Measurements from ENCODE around the gene S100A4.
"Not testable (repeated sequence)": the region's sequence is repeated elsewhere in the genome, so short reads cannot be mapped to it uniquely, and the experiment has no call there.

Gene S100A4

DNA sequence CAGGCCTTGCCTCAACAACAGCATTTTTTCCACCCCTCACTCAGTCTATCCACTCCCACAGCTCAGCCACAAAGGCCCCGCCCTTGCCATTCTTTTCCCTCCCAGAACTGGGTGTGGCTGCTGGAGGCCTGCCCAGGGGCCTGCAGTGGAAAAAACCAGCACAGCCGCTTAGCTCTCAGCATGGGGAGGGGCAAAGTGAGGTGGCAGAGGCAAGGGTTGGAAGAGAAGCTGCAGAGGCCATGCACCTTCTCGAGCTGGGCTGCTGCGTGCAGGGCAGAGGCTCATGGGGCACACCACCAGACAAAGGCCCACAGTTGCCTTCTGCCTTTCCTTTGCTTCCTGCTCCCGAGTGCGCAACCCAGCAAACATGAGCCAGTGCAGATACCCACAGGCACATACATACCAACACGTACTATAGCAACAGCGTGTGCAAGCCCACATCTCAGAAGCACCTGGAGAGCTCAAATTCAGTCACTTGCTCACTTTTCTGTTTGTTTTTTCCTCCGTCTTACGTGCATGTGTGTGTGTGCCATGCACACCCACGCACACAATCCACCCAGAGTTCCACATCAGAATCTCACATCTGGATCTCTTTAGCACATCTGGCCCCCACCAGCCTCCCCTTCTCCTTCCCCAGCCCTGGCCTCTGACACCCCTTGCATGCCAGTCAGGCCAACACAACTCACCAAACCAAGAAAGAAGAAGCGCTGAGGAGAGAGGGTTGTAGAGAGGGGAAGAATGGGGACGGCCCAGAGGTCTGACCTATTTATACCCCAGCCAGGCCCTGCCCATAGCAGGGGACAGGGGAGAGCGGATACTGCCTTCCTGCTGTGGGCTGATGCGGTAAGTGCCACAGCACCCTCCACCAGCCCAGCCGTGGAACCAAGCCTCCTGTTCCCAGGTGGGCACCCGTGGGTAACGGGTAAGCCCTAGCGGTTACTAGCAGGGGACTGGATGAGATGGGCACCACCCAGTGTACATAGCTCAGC is at the start of gene S100A4:
Gene S100A4 (minus strand): TSS at position 740 of the 989 bp plus-strand sequence. CDS start 1,012 bp downstream, outside the sequence.
- peak; percentile 92 for DNase-seq (ENCODE audit: low spot score)

DNA sequence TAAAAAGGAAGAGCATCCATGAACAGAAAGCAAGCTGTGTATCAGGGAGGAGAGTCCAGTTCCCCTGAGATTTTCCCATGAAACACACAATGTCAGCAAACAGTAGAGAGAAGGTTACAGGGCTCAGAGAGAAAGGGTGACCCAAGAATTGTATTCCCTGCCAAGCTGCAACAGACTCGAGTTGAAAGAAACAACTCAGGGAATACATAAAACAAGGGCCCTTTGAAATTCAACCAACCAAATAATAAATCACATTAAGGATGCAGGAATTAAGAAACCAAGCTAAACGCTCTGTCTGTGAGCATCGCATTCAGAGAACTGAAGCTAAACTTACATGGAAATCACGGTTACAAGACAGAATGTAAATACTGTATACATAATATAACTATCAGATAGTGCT is 47.1 kb upstream of the S100A4 start:
- DNase-seq (ENCODE audit: low spot score), result no peak

DNA sequence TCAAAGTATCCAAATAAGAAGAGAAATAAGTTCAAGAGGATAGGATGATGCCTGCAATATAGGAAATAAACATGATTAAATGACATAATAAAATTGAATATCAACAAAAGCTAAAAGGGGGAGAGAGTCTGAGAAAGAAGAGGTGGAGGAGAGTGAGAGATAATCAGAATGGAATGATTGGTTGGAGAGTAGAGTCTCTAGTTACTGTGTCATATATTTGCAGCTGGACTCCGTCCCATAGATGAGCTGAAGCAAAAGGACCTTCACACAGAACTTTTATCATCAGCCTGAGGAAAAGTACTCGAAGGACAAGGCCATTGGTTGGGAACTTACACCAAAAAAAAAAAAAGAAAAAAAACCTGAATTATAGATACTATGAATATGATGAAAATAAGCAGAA is 42.9 kb upstream of the S100A4 start:
- no peak for DNase-seq (ENCODE audit: low spot score)

DNA sequence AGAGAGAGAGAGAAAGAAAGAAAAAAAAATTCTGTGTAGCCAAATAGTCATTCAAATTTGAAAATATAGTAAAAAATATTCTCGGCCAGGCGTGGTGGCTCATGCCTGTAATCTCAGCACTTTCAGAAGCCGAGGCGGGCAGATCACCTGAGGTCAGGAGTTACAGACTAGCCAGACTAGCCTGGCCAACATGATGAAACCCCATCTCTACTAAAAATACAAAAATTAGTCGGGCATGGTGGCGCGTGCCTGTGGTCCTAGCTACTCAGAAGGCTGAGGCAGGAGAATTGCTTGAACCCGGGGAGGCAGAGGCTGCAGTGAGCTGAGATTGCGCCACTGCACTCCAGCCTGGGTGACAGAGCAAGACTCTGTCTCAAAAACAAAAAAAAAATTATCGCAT is 42.4 kb upstream of the S100A4 start:
- not testable (repeated sequence) for DNase-seq (ENCODE audit: low spot score)

DNA sequence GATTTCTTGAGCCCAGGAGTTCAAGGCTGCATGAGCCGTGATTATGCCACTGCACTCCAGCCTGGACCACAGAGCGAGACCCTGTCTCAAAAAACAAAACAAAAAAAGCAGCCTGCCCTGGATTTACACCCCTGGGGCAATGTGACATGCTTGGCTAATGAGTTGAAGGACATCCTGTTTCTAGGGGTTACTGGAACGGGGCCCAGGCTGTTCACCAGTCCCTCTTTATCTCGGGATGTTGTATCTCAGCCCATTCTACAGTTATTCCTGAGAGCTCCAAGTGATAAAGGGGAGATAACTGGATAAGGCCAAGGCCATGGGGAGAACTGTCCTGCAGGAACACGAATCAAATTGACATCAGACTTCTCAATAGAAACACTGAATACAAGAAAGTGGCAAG is 41.7 kb upstream of the S100A4 start:
- DNase-seq (ENCODE audit: low spot score), result no peak

DNA sequence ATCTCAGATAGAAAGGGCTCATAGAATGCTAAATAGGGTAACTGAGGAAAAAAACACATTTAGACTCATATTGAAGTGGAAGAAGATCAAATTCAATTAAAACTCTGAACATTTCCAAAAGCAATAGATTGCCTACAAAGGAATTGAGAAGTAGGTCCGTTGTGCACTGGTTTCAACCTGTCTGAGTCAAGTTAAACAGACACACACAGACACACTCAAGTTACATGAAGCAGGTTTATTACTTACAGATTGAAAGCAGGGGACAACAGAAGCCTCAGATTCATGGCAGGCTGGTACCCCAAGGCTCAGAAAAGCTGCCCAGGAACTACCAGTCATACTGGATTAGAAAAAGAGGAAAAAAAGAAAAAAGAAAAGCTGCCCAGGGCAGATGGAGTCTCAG is 40.7 kb upstream of the S100A4 start:
- DNase-seq (ENCODE audit: low spot score), result no peak

DNA sequence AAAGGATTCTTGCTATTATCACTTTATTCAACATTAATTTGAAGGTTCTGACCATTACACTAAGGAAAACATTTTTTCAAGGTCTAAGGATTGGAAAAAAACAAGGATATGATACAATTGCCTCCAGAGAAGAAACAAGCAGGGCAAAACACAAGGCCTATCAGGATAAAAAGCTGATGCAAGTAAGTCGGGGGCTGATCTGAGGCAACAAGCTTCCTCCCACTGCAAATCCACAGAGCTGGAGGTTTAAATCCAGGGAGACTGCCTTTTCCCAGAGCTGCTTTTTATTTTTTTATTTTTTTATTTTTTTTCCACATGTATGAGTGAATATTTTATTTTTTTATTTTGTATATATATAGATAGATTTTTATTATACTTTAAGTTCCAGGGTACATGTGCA is 39.4 kb upstream of the S100A4 start:
- no peak for DNase-seq (ENCODE audit: low spot score)

DNA sequence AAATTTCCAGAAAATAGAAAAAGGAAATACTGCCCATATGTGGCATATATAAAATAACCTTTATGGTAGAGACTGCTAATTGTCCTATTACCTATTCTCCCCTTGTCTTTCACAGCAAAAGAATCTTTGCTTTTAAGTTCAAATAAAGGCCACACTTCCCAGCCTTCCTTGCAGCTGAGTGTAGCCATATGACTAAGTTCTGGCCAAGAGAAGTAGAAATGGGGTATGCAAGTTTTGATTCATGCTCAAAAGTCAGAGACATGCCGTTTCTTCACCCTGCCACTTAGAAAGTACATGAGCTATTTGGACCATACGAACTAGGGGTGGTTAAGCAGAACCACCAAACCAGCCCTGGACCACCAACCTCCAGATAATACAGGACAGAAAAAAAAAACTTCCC is 38.4 kb upstream of the S100A4 start:
- no peak for DNase-seq (ENCODE audit: low spot score)

DNA sequence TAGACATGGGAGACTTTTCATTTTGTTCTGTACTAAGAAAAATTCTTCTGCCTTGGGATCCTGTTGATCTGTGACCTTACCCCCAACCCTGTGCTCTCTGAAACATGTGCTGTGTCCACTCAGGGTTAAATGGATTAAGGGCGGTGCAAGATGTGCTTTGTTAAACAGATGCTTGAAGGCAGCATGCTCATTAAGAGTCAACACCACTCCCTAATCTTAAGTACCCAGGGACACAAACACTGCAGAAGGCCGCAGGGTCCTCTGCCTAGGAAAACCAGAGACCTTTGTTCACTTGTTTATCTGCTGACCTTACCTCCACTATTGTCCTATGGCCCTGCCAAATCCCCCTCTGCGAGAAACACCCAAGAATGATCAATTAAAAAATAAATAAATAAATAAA is 37.9 kb upstream of the S100A4 start:
- DNase-seq (ENCODE audit: low spot score), result not testable (repeated sequence)

DNA sequence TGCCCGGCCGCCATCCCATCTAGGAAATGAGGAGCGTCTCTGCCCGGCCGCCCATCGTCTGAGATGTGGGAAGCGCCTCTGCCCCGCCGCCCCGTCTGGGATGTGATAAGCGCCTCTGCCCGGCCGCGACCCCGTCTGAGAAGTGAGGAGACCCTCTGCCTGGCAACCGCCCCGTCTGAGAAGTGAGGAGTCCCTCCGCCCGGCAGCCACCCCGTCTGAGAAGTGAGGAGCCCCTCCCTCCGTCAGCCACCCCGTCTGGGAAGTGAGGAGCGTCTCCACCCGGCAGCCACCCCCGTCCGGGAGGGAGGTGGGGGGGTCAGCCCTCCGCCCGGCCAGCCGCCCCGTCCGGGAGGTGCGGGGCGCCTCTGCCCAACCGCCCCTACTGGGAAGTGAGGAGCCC is 37.2 kb upstream of the S100A4 start:
- DNase-seq (ENCODE audit: low spot score), result not testable (repeated sequence)

DNA sequence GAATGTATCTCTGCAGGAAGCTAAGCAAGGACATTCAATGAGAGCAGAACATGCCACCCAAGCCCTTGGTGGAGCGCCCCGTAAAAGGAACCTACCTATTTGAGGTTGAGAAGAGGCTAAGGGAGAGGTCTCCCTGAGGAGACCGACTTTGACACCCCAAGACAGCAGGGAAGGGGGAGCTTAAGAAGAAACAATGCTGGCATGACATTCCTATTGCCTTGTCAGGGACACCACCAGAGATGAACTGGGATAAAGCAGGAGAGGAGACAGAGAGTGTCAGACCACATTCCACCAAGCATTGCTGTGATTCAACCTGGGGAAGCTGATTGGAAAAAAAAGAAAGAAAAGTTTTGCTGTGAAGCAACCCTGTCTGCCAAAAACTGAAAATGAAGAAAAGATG is 33.3 kb upstream of the S100A4 start:
- no peak for DNase-seq (ENCODE audit: low spot score)

DNA sequence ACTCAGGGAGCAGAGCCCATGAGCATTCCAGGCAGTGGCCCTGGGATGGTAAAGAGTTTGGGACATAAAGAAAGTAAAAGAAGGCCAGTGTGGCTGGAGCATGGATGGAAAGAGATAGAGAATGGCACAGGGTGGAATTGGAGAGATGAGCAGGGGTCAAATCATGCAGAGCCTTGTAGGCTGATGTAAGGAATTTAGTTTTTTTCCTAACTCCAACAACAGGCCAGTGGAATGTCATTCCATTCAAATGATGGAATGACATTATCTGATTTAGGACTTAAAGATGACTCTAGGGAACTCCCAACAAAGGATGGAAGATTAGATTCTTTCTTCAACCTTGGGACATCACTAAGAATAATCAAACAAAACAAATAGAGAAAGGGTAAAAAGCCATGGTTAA is 32.9 kb upstream of the S100A4 start:
- DNase-seq (ENCODE audit: low spot score), result no peak

DNA sequence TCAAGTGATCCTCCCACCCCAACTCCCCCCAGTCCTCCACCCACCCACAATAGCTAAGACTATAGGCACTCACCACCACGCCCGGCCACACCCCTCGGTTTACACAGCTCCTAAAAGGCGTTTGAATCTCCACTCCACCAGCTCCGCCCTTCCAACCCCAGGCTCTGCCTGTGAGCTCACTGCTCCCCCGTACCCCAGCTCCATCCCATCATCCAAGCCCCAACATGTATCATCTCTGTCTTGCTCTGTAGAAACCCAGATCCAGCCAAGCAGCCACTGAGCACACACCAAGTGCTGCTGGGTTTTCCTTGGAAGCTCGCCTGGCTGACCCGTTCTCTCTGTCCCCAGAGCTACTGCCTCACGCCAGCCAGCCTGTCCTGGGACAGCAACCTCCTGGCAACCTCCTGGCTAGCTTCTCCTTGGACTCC is 32.0 kb upstream of the S100A4 start:
- DNase-seq (ENCODE audit: low spot score), result no peak

DNA sequence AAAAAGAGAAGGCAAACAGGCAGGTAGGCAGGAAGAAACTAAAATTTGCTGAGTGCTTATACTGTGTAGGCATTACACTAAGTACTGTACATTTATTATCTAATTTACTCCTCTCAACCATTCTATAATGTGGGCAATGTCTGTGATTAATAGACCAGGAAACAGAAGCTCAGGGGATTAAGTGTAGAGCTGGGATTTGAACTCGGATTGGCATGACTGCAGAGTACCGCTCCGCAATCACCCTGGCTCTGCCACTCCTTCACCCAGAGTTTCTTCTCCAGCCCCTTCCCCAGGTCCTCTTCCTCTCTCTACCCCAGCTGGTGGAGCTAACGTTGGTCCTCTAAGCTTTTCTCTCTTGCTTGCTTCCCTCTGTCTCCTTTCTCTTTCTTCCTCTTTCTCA is 31.5 kb upstream of the S100A4 start:
- no peak for DNase-seq (ENCODE audit: low spot score)

DNA sequence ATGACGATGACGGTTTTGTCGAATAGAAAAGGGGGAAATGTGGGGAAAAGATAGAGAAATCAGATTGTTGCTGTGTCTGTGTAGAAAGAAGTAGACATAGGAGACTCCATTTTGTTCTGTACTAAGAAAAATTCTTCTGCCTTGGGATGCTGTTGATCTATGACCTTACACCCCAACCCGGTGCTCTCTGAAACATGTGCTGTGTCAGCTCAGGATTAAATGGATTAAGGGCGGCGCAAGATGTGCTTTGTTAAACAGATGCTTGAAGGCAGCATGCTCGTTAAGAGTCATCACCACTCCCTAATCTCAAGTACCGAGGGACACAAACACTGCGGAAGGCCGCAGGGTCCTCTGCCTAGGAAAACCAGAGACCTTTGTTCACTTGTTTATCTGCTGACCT is 29.9 kb upstream of the S100A4 start:
- DNase-seq (ENCODE audit: low spot score), result not testable (repeated sequence)

DNA sequence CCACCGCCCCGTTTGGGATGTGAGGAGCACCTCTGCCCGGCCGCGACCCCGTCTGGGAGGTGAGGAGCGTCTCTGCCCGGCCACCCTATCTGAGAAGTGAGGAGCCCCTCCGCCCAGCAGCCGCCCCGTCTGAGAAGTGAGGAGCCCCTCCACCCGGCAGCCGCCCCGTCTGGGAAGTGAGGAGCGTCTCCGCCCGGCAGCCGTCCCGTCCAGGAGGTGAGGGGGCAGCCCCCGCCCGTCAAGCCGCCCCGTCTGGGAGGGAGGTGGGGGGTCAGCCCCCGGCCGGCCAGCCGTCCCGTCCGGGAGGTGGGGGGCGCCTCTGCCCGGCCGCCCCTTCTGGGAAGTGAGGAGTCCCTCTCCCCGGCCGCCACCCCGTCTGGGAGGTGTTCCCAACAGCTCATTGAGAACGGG is 29.5 kb upstream of the S100A4 start:
- not testable (repeated sequence) for DNase-seq (ENCODE audit: low spot score)

DNA sequence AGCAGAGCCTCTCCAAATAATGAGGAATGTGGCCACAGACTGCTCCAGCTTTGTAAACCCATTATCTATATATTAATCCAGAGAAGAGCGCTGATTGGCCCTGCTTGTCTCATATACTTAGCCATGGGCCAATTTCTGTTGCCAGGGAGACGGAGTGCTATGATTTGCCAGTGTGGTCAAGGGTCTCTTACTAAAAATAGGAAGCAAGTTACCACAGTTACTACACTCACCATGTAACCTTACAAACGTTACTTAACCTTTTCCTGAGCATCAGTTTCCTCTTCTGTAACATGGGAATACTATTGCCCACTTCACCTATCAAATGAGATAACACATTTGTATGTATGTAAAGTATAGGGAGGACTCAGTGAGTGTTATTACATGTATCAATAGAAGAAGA is 27.7 kb upstream of the S100A4 start:
- no peak for DNase-seq (ENCODE audit: low spot score)

DNA sequence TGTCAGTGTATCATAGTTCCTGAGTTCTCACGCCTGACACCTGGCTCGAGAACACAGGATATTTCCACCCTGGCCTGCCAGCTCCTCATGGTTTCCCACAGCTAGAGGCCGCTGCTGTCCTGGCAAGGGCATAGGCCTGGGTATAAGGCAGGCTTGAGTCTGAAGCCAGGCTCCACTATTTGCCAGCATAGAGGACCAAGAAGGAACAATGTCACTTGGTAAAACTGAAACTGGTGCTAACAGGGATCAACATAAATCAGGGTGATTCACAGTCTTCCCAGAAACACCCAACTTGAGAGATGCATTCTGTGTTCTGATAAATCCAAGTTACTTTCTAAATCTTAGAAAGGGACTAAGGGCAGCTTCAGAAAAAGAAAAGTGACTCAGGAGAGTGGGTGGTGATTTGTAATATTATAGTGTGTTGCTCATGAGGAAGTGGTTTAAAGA is 27.0 kb upstream of the S100A4 start:
- DNase-seq (ENCODE audit: low spot score), result no peak

DNA sequence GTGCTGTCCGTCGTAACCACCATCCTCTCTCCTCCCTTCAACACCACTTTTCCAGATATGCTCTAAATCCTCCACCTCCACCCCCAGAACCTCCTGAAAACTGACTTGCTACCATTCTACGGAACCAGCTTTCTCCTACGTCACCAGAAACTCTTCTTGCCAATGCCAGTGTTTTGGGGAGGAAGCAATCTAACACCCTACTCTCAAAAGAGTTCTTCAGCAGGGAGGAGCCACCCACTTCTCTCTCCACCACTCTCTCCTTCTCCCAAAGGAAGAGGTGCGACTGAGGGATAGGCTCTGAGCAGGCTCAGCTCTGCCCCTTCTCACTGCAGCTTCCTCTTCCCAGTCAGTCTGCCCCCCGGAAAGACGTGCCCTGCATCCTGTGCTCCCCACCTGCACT is 26.1 kb upstream of the S100A4 start:
- no peak for DNase-seq (ENCODE audit: low spot score)

DNA sequence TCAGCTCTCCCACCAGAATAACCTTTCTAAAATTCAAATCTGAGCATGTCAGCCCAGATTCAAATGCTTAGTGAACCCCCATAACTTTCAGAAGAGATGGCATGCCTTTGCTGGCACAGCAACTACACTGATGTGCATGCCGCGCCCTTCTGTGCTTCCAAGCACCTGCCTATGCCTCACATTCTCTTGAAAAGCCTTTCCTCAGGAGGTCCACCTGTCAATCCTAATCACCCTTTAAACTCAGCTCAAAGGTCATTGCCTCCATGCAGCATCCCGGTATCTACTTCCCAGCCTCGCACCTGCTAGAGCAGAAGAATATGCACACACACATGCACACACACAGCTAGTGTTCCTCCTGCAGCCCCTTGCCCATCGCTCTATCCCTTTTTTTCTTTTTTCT is 25.3 kb upstream of the S100A4 start:
- no peak for DNase-seq (ENCODE audit: low spot score)

DNA sequence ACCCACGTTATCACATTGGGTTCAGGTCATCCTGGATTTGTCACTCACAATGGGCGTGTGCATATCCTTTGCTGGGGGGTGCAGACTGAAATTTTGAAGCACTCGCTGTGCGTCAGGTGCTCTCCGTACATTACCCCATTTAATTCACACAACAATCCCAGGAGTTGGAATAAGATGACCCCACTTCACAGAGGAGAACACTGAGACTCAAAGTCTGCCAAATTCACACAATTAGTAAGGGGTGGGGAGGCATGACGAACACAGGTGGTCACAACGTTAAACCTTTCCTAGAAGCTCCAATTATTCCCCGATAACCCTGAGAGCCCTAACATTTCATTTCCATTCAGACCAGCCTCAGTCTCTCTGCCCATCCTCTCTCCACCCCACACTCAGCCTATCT is 23.9 kb upstream of the S100A4 start:
- DNase-seq (ENCODE audit: low spot score), result no peak

DNA sequence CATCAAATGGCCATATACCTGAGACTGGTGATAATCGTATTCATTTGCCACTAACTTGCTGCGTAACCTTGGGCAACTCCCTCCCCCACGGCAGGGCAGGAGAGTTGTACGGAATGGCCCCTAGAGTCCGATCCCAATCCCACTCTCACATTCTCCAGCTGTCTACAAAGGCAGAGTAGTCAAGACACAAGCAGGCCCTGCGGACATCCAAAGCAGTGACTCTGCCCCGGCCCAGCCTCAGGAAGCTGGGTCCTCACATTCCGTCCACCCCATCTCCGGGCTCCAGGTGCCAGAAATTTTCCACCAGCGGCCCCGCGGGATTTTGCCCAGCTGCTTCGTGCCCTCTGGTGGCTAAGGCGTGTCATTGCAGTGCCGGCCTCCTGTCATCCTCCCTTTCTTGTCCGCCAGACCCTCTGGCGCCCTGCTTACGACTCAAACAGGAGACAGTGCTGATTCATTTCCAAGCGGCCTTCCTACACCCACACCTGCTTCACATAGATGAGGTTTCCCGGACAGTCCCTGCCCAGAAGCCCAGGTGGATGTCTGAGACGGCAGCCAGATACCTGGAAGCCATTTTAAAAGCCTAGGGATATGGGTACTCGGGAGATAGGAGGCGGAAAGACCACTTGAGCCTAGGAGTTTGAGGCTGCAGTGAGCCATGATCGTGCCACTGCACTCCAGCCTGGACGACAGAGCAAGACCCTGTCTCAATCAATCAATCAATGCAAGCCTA is 22.9 kb upstream of the S100A4 start:
- DNase-seq (ENCODE audit: low spot score), result peak; percentile 95

Data from ecto neural progenitor cell (in vitro differentiated cells).